H9 (cell line): ENCODE measurements around the gene CLN3. TPM values are rescaled to one million over a fixed set of nuclear protein-coding genes. Genes with fewer than 3 reads are reported as not detected.

Experiments
- DNase-seq: peaks from one replicate; pipeline ENCODE4 v3.0.0-alpha.2; 2017
- H2AFZ ChIP-seq: one replicate; pipeline ENCODE4 v1.6.1; 2013; ENCODE audit warnings: mild to moderate bottlenecking, low read length, control low read depth, moderate library complexity
- H2AK5ac ChIP-seq: 2 replicates; pipeline ENCODE4 v1.6.1; 2013; ENCODE audit warnings: low read length, control low read depth, mixed read lengths; ENCODE audit not compliant: insufficient read length
- H2BK120ac ChIP-seq: one replicate; pipeline ENCODE4 v1.6.1; 2013; ENCODE audit warnings: low read depth, mild to moderate bottlenecking, low read length, control low read depth, inconsistent platforms; ENCODE audit not compliant: poor library complexity, severe bottlenecking
- H2BK12ac ChIP-seq: 2 replicates; pipeline ENCODE4 v1.6.1; 2013; ENCODE audit warnings: low read length, control low read depth, mixed read lengths, low read depth; ENCODE audit not compliant: insufficient read length
- H2BK15ac ChIP-seq: 2 replicates; pipeline ENCODE4 v1.6.1; 2013; ENCODE audit warnings: low read depth, low read length, control low read depth
- H2BK20ac ChIP-seq: one replicate; pipeline ENCODE4 v1.6.1; 2013; ENCODE audit warnings: low read depth, mild to moderate bottlenecking, low read length, control low read depth, inconsistent platforms; ENCODE audit not compliant: poor library complexity, severe bottlenecking
- H2BK5ac ChIP-seq: 2 replicates; pipeline ENCODE4 v1.6.1; 2013; ENCODE audit warnings: low read length, control low read depth, mixed read lengths; ENCODE audit not compliant: insufficient read length
- H3K14ac ChIP-seq: 2 replicates; pipeline ENCODE4 v1.6.1; 2013; ENCODE audit warnings: low read length, control low read depth; ENCODE audit not compliant: insufficient read depth
- H3K18ac ChIP-seq: 2 replicates; pipeline ENCODE4 v1.6.1; 2013; ENCODE audit warnings: low read depth, mild to moderate bottlenecking, mixed read lengths, low read length, control low read depth; ENCODE audit not compliant: insufficient read length
- H3K23ac ChIP-seq: 2 replicates; pipeline ENCODE4 v1.6.1; 2013; ENCODE audit warnings: low read length, control low read depth, mixed read lengths, low read depth; ENCODE audit not compliant: insufficient read length
- H3K23me2 ChIP-seq: 2 replicates; pipeline ENCODE4 v1.6.1; 2013; ENCODE audit warnings: low read depth, mild to moderate bottlenecking, mixed read lengths, low read length, control low read depth; ENCODE audit not compliant: insufficient read length, poor library complexity, severe bottlenecking
- H3K27ac ChIP-seq: 2 replicates; pipeline ENCODE4 v1.5.1; 2013; ENCODE audit warnings: low read length, control low read depth, mixed read lengths, low read depth; ENCODE audit not compliant: insufficient read length
- H3K27me3 ChIP-seq: 2 replicates; pipeline ENCODE4 v1.6.1; 2013; ENCODE audit warnings: low read length, control low read depth, inconsistent platforms; ENCODE audit not compliant: insufficient read depth
- H3K4ac ChIP-seq: 2 replicates; pipeline ENCODE4 v1.6.1; 2013; ENCODE audit warnings: low read depth, mild to moderate bottlenecking, control low read depth, inconsistent platforms, low read length, moderate library complexity
- H3K4me1 ChIP-seq: 2 replicates; pipeline ENCODE4 v1.6.1; 2013; ENCODE audit warnings: low read length, control low read depth, inconsistent platforms; ENCODE audit not compliant: insufficient read depth
- H3K4me2 ChIP-seq: 2 replicates; pipeline ENCODE4 v1.6.1; 2013; ENCODE audit warnings: low read length, control low read depth, mixed read lengths; ENCODE audit not compliant: insufficient read length, insufficient read depth
- H3K56ac ChIP-seq: 2 replicates; pipeline ENCODE4 v1.6.1; 2013; ENCODE audit warnings: low read depth, mild to moderate bottlenecking, mixed read lengths, low read length, control low read depth; ENCODE audit not compliant: insufficient read length
- H3K79me1 ChIP-seq: 2 replicates; pipeline ENCODE4 v1.6.1; 2013; ENCODE audit warnings: low read depth, mild to moderate bottlenecking, moderate library complexity, low read length, control low read depth, inconsistent platforms; ENCODE audit not compliant: insufficient read depth, poor library complexity, severe bottlenecking
- H3K79me2 ChIP-seq: 2 replicates; pipeline ENCODE4 v1.6.1; 2013; ENCODE audit warnings: low read length, control low read depth, inconsistent platforms; ENCODE audit not compliant: insufficient read depth
- H3K9ac ChIP-seq: 2 replicates; pipeline ENCODE4 v1.6.1; 2013; ENCODE audit warnings: low read length, control low read depth, mixed read lengths; ENCODE audit not compliant: insufficient read length; ENCODE audit errors: extremely low read depth
- H3K9me3 ChIP-seq: one replicate; pipeline ENCODE4 v1.6.1; 2013; ENCODE audit warnings: low read depth, low read length, inconsistent platforms; ENCODE audit not compliant: control insufficient read depth
- H3T11ph ChIP-seq: one replicate; pipeline ENCODE4 v1.6.1; 2013; ENCODE audit warnings: mild to moderate bottlenecking, low read length, control low read depth, inconsistent platforms
- H4K20me1 ChIP-seq: one replicate; pipeline ENCODE4 v1.6.1; 2013; ENCODE audit not compliant: control insufficient read depth, insufficient read length, insufficient read depth
- H4K5ac ChIP-seq: 2 replicates; pipeline ENCODE4 v1.6.1; 2013; ENCODE audit warnings: low read depth, mild to moderate bottlenecking, mixed read lengths, low read length, control low read depth; ENCODE audit not compliant: insufficient read length
- H4K8ac ChIP-seq: replicated peaks from 2 replicates; pipeline ENCODE4 v1.6.1; 2013; ENCODE audit warnings: low read length, control low read depth, mixed read lengths, low read depth; ENCODE audit not compliant: insufficient read length
- H4K91ac ChIP-seq: 2 replicates; pipeline ENCODE4 v1.6.1; 2013; ENCODE audit warnings: low read depth, mild to moderate bottlenecking, moderate library complexity, mixed read lengths, low read length, control low read depth; ENCODE audit not compliant: insufficient read length
- H3K27ac Mint-ChIP-seq, 3 experiments: 2 replicates in 2 of 3; 3 replicates in 1 of 3; pipeline ENCODE4 v1.8.0; 2020 to 2021; ENCODE audit warnings: mixed read lengths in 3 of 3, mild to moderate bottlenecking in 1 of 3, moderate library complexity in 1 of 3
- H3K27me3 Mint-ChIP-seq: 2 replicates; pipeline ENCODE4 v1.8.0; 2021; ENCODE audit warnings: low read depth, mild to moderate bottlenecking, moderate library complexity, mixed read lengths
- H3K36me3 Mint-ChIP-seq, 3 experiments: 2 replicates in 2 of 3; 3 replicates in 1 of 3; pipeline ENCODE4 v1.8.0; 2020 to 2021; ENCODE audit warnings: low read depth in 3 of 3, mixed read lengths in 3 of 3; ENCODE audit not compliant: insufficient read depth in 1 of 3
- H3K4me1 Mint-ChIP-seq, 2 experiments: 2 replicates each; pipeline ENCODE4 v1.8.0; 2020; ENCODE audit warnings: mixed read lengths in 2 of 2
- H3K4me3 Mint-ChIP-seq, 2 experiments: 2 replicates in 1 of 2; 3 replicates in 1 of 2; pipeline ENCODE4 v1.8.0; 2020 to 2021; ENCODE audit warnings: mild to moderate bottlenecking in 2 of 2, mixed read lengths in 2 of 2, moderate library complexity in 1 of 2
- H3K9me3 Mint-ChIP-seq, 2 experiments: 2 replicates in 1 of 2; 3 replicates in 1 of 2; pipeline ENCODE4 v1.8.0; 2020; ENCODE audit warnings: mild to moderate bottlenecking in 2 of 2, mixed read lengths in 2 of 2, moderate library complexity in 1 of 2
- WGBS: extraction: QIAGEN DNeasy Blood & Tissue Kit; methylation state at CpG from one replicate; pipeline ENCODE4 v1.1.7; 2013; ENCODE audit warnings: missing lambda C conversion rate, low lambda C conversion rate, mixed read lengths; ENCODE audit not compliant: insufficient read length; ENCODE audit errors: extremely low coverage; 5-methylcytosine and 5-hydroxymethylcytosine counted together
- total RNA-seq: library from RNA; stranded (reverse); gene quantifications from 2 replicates; pipeline ENCODE4 v1.2.1, GENCODE V29; 2021
- TF ChIP-seq, protein P1 (sequence below): fragments of 200-600 bp; sonication (generic); conservative IDR thresholded peaks from 3 replicates; pipeline ENCODE4 v1.8.0; 2021; ENCODE audit warnings: antibody characterized with exemption, mild to moderate bottlenecking

Gene CLN3
- total RNA-seq, 1 experiment from 2014 or later: 21.4 TPM

GRCh38 chr16:28511031-28511430 lies 19.2 kb upstream of the CLN3 start:
- Histone ChIP-seq H3K18ac (no peak overlapping the region), H3K23me2 (no peaks in the 10 kb centered on the region), H2BK15ac (0 out of 2 replicates have a peak overlapping the region, but pooled peaks have one; percentile 58), H4K91ac (no peak overlapping the region), H3K79me2 (no peaks in the 10 kb centered on the region), H3K27me3 (no peaks in the 10 kb centered on the region), H3K4me2 (no peak overlapping the region), H2BK20ac (no peak overlapping the region), H2AFZ (no peak overlapping the region), H2BK5ac (no peak overlapping the region), H3K14ac (no peak overlapping the region), H4K8ac (no peak overlapping the region), H3K56ac (no peak overlapping the region), H3K23ac (no peak overlapping the region), H3K9ac (no peak overlapping the region), H2AK5ac (no peak overlapping the region), H3K9me3 (no peaks in the 10 kb centered on the region), H3K4me1 (no peaks in the 10 kb centered on the region), H3K79me1 (no peaks in the 10 kb centered on the region), H2BK120ac (no peak overlapping the region), H3K27ac (no peak overlapping the region), H4K20me1 (no peaks in the 10 kb centered on the region), H3K4ac (no peak overlapping the region), H4K5ac (no peak overlapping the region), H2BK12ac (no peak overlapping the region), H3T11ph (no peak overlapping the region)
- no peaks in the 10 kb centered on the region for H3K36me3 Mint-ChIP-seq
- TF ChIP-seq, protein P1, sequence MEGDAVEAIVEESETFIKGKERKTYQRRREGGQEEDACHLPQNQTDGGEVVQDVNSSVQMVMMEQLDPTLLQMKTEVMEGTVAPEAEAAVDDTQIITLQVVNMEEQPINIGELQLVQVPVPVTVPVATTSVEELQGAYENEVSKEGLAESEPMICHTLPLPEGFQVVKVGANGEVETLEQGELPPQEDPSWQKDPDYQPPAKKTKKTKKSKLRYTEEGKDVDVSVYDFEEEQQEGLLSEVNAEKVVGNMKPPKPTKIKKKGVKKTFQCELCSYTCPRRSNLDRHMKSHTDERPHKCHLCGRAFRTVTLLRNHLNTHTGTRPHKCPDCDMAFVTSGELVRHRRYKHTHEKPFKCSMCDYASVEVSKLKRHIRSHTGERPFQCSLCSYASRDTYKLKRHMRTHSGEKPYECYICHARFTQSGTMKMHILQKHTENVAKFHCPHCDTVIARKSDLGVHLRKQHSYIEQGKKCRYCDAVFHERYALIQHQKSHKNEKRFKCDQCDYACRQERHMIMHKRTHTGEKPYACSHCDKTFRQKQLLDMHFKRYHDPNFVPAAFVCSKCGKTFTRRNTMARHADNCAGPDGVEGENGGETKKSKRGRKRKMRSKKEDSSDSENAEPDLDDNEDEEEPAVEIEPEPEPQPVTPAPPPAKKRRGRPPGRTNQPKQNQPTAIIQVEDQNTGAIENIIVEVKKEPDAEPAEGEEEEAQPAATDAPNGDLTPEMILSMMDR: no peak
- DNase-seq: no peak
- peaks cover 5% of the 10 kb centered on the region for H3K27me3 Mint-ChIP-seq
- H3K4me3 Mint-ChIP-seq: no peak overlapping the region
- no peak overlapping the region for H3K27ac Mint-ChIP-seq
- no peaks in the 10 kb centered on the region for H3K9me3 Mint-ChIP-seq
- no CpG with 5 or more reads among the region's 3 CpGs for WGBS
- H3K4me1 Mint-ChIP-seq: 0 out of 4 replicates have a peak, but pooled peaks cover 0 to 2% of the 10 kb centered on the region in 2 experiments
